H1 (cell line): ENCODE data around the gene CYP26C1. TPM values are rescaled to one million over a fixed set of nuclear protein-coding genes. Genes with fewer than 3 reads are reported as not detected.

ENCODE experiments used
- ASH2L ChIP-seq: fragments of 200-600, 300-600 bp; sonication (generic); IDR thresholded peaks from one replicate; pipeline ENCODE4 v1.7.1; 2017; ENCODE audit warnings: low read length
- CHD2 ChIP-seq: IDR thresholded peaks from 2 replicates; pipeline ENCODE4 v1.6.1; 2012; ENCODE audit warnings: low read length, improper control_type of control experiment
- CTBP2 ChIP-seq: IDR thresholded peaks from 2 replicates; pipeline ENCODE4 v1.7.0; 2011; ENCODE audit warnings: borderline replicate concordance, mild to moderate bottlenecking, moderate library complexity, mixed read lengths, low read length; ENCODE audit not compliant: insufficient read depth, insufficient read length
- CTCF ChIP-seq, 3 experiments: IDR thresholded peaks; 1 replicate in 2 of 3; 2 replicates in 1 of 3; pipeline versions ENCODE4 v1.5.1 to v1.6.1; 2011; ENCODE audit warnings: low read length in 3 of 3, mild to moderate bottlenecking in 3 of 3, inconsistent platforms in 2 of 3, low read depth in 1 of 3, moderate library complexity in 1 of 3; ENCODE audit not compliant: insufficient read depth in 1 of 3; ENCODE audit errors: control extremely low read depth in 1 of 3
- EP300 ChIP-seq, 2 experiments: IDR thresholded peaks; 1 replicate in 1 of 2; 2 replicates in 1 of 2; pipeline ENCODE4 v1.6.1; 2011 to 2012; ENCODE audit warnings: low read depth in 2 of 2, low read length in 2 of 2, mild to moderate bottlenecking in 2 of 2, borderline replicate concordance in 1 of 2, inconsistent platforms in 1 of 2, moderate library complexity in 1 of 2
- JUND ChIP-seq: IDR thresholded peaks from 2 replicates; pipeline ENCODE4 v1.6.1; 2011; ENCODE audit warnings: mild to moderate bottlenecking, improper control_type of control experiment, low read length
- KDM1A ChIP-seq: fragments of 200-600, 300-600 bp; sonication (generic); IDR thresholded peaks from 2 replicates; pipeline ENCODE4 v1.7.1; 2016; ENCODE audit warnings: mild to moderate bottlenecking, low read length, borderline replicate concordance
- KDM4A ChIP-seq: IDR thresholded peaks from one replicate; pipeline ENCODE4 v1.7.1; 2012; ENCODE audit warnings: low read depth, mild to moderate bottlenecking, moderate library complexity, low read length, inconsistent platforms; ENCODE audit not compliant: severe bottlenecking
- NANOG ChIP-seq: IDR thresholded peaks from 2 replicates; pipeline ENCODE4 v1.6.1; 2011; ENCODE audit warnings: low read length, low read depth, mild to moderate bottlenecking, inconsistent platforms; ENCODE audit not compliant: insufficient read depth, poor library complexity, severe bottlenecking
- PHF8 ChIP-seq: fragments of 200-600 bp; sonication (generic); conservative IDR thresholded peaks from 2 replicates; pipeline ENCODE4 v1.7.1; 2012; ENCODE audit warnings: low read depth, mild to moderate bottlenecking, inconsistent platforms, low read length, moderate library complexity
- POLR2AphosphoS5 ChIP-seq: IDR thresholded peaks from 2 replicates; pipeline ENCODE4 v1.6.1; 2011; ENCODE audit warnings: low read depth, low read length
- RAD21 ChIP-seq, 2 experiments: IDR thresholded peaks in 1 of 2; conservative IDR thresholded peaks in 1 of 2; 2 replicates each; pipeline ENCODE4 v1.6.1; 2011; ENCODE audit warnings: low read depth in 2 of 2, low read length in 2 of 2, improper control_type of control experiment in 1 of 2, inconsistent platforms in 1 of 2, mild to moderate bottlenecking in 1 of 2, moderate library complexity in 1 of 2
- RBBP5 ChIP-seq: IDR thresholded peaks from 2 replicates; pipeline ENCODE4 v1.7.1; 2012; ENCODE audit warnings: low read depth, mild to moderate bottlenecking, inconsistent platforms, low read length, moderate library complexity, borderline replicate concordance
- RFX5 ChIP-seq: IDR thresholded peaks from 2 replicates; pipeline ENCODE4 v1.6.1; 2011; ENCODE audit warnings: low read depth, low read length, improper control_type of control experiment, borderline replicate concordance
- RNF2 ChIP-seq: fragments of 200-900, 300-1000 bp; sonication (generic); IDR thresholded peaks from 2 replicates; pipeline ENCODE4 v1.7.1; 2016; ENCODE audit warnings: borderline replicate concordance, low read depth, mild to moderate bottlenecking, antibody characterized with exemption, low read length; ENCODE audit not compliant: poor library complexity, severe bottlenecking; ENCODE audit errors: missing control alignments
- RXRA ChIP-seq: IDR thresholded peaks from 2 replicates; pipeline ENCODE4 v1.6.1; 2011; ENCODE audit warnings: low read depth, mild to moderate bottlenecking, low read length, moderate library complexity; ENCODE audit not compliant: insufficient read depth
- SIRT6 ChIP-seq: IDR thresholded peaks from one replicate; pipeline ENCODE4 v1.7.1; 2012; ENCODE audit warnings: low read length, inconsistent platforms
- SP1 ChIP-seq: IDR thresholded peaks from 2 replicates; pipeline ENCODE4 v1.6.1; 2011; ENCODE audit warnings: low read depth, low read length
- SP4 ChIP-seq: IDR thresholded peaks from 2 replicates; pipeline ENCODE4 v1.6.1; 2012; ENCODE audit warnings: low read length, inconsistent platforms
- SUZ12 ChIP-seq: fragments of 200-600 bp; sonication (generic); IDR thresholded peaks from 2 replicates; pipeline ENCODE4 v1.6.1; 2012; ENCODE audit warnings: mild to moderate bottlenecking, inconsistent platforms, low read length, moderate library complexity, mixed read lengths
- YY1 ChIP-seq: IDR thresholded peaks from 2 replicates; pipeline ENCODE4 v1.6.1; 2011; ENCODE audit warnings: low read depth, mild to moderate bottlenecking, low read length
- polyA plus RNA-seq, 7 experiments: library from polyadenylated mRNA; depleted of rRNA in 3 of 7; stranded (reverse) in 5 of 7; unstranded in 2 of 7; fragments of >200 nt in 5 of 7; fragments of 200-250 nt in 2 of 7; gene quantifications; 1 replicate in 5 of 7; 2 replicates in 1 of 7; 4 replicates in 1 of 7; pipeline versions ENCODE4 v1.2.1 to v1.2.3, GENCODE V29; 2011 to 2013; ENCODE audit warnings: missing spikeins in 2 of 7, mixed read lengths in 2 of 7
- total RNA-seq: library from RNA; stranded (reverse); fragmentation: NEBNext Ultra II Directional; extraction: Animal tissue kit (Norgen Biotek cat#: 25700); gene quantifications from 2 replicates; pipeline ENCODE4 v1.2.1, GENCODE V29; 2021

The CYP26C1 gene
- total and polyA plus RNA-seq, 2 of the 8 experiments (the other 6 are each of a cell fraction or from before 2014, with no cell fraction given): 0.12 to 0.28 TPM

GRCh38 chr10:93115661-93116383 is 55.2 kb downstream of the CYP26C1 start (continued):
- TF ChIP-seq RNF2: no peak
- no peak for TF ChIP-seq SP4
- no peak for TF ChIP-seq CTBP2
- peak; percentile 68 to 76 for TF ChIP-seq RAD21 (IDR thresholded peaks at IDR 0.05 in 1 of 2, conservative IDR thresholded peaks at IDR 0.05 in 1 of 2; ENCODE audit: low read depth in 2 of 2, low read length in 2 of 2)
- TF ChIP-seq SP1: no peak
- no peak for TF ChIP-seq RFX5
- peak; percentile 69 to 77 (median 72) for TF ChIP-seq CTCF (IDR thresholded peaks at IDR 0.05; ENCODE audit: control extremely low read depth in 1 of 3, insufficient read depth in 1 of 3, low read depth in 1 of 3, low read length in 3 of 3)
- TF ChIP-seq POLR2AphosphoS5: no peak
- TF ChIP-seq KDM1A: peak; percentile 42; the same call in 1 of the 2 replicates
- TF ChIP-seq RBBP5: no peak
- TF ChIP-seq KDM4A: no peak
- TF ChIP-seq CHD2: no peak
- no peak for TF ChIP-seq PHF8
- TF ChIP-seq RXRA: no peak
- no peak for TF ChIP-seq JUND
- TF ChIP-seq YY1: no peak
- TF ChIP-seq ASH2L: no peak
- no peak for TF ChIP-seq NANOG
- TF ChIP-seq SIRT6: no peak
- TF ChIP-seq SUZ12: no peak
- no peak for TF ChIP-seq EP300 (IDR thresholded peaks at IDR 0.05; ENCODE audit: borderline replicate concordance in 1 of 2, low read depth in 2 of 2, low read length in 2 of 2)
